GM23338 (cell line): ENCODE measurements around the gene DNM1L.

Experiments used
- EZH2phosphoT487 ChIP-seq: fragments of 200-600 bp; sonication (generic); IDR thresholded peaks from one replicate; pipeline ENCODE4 v1.8.1; 2018; ENCODE audit warnings: antibody characterized with exemption; ENCODE audit not compliant: unreplicated experiment
- POLR2AphosphoS5 ChIP-seq: IDR thresholded peaks from 2 replicates; pipeline ENCODE4 v1.6.1; 2016; ENCODE audit warnings: antibody characterized with exemption, low read depth
- TF ChIP-seq, protein P1 (sequence below), 2 experiments: fragments of 200-600 bp in 1 of 2; sonication (generic) in 1 of 2; conservative IDR thresholded peaks; 2 replicates each; pipeline versions ENCODE4 v1.5.1 to v1.6.1; 2016 to 2017; ENCODE audit warnings: antibody characterized with exemption in 2 of 2, low read depth in 2 of 2, mild to moderate bottlenecking in 2 of 2, moderate library complexity in 1 of 2

DNA sequence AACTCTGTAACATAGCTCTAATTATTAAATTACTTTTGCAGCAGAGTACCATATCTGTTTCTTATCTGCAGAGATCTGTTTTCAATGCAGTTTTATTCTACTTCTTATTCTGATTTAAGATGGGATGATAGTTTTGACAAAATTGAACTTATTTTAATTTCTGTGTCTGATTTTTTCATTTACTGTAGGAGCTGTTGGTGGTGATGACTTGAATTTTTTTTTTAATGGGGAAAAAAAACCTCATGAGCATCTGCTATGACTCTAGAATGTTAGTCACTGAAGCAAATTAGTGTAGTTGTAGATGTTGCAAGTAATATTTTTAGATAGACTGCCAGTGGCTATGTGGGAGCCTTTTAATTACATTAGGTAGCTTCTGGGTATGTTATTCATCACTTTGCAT, 23.4 kb downstream of the DNM1L start:
- TF ChIP-seq, protein P1, sequence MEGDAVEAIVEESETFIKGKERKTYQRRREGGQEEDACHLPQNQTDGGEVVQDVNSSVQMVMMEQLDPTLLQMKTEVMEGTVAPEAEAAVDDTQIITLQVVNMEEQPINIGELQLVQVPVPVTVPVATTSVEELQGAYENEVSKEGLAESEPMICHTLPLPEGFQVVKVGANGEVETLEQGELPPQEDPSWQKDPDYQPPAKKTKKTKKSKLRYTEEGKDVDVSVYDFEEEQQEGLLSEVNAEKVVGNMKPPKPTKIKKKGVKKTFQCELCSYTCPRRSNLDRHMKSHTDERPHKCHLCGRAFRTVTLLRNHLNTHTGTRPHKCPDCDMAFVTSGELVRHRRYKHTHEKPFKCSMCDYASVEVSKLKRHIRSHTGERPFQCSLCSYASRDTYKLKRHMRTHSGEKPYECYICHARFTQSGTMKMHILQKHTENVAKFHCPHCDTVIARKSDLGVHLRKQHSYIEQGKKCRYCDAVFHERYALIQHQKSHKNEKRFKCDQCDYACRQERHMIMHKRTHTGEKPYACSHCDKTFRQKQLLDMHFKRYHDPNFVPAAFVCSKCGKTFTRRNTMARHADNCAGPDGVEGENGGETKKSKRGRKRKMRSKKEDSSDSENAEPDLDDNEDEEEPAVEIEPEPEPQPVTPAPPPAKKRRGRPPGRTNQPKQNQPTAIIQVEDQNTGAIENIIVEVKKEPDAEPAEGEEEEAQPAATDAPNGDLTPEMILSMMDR (conservative IDR thresholded peaks at IDR 0.05; ENCODE audit: low read depth in 2 of 2), result no peak
- TF ChIP-seq EZH2phosphoT487 (no peak), POLR2AphosphoS5 (no peak)
